IMR-90 (cell line): ENCODE data around the gene LAMB1. TPM values are rescaled to one million over a fixed set of nuclear protein-coding genes. Genes with fewer than 3 reads are reported as not detected.

Experiments
- ATAC-seq: fragments of 200-7000 bp; cut with Tn5 transposase; 2 replicates; pipeline ENCODE4 v1.9.1; 2020; ENCODE audit warnings: low read depth, mild to moderate bottlenecking, moderate library complexity
- BruUV-seq: library from RNA; stranded (reverse); fragments of 400-500 nt; replicated peaks from 2 replicates; lab custom pipeline; 2021; lab: Mats Ljungman, UMichigan
- CTCF ChIA-PET: fragments of 300-600 bp; formaldehyde crosslinking; extraction: SDS; loops from one replicate; lab custom pipeline; 2021; ENCODE audit warnings: antibody characterized with exemption; lab: Yijun Ruan, JAX
- POLR2A ChIA-PET: fragments of 300-600 bp; sonication (Branson Sonifier 250); formaldehyde crosslinking; loops from one replicate; lab custom pipeline; 2022; ENCODE audit warnings: antibody characterized with exemption; ENCODE audit not compliant: unreplicated experiment; lab: Charles Lee
- DNase-seq: peaks from one replicate; pipeline ENCODE4 v3.0.0; 2013
- H2AFZ ChIP-seq: replicated peaks from 2 replicates; pipeline ENCODE3; 2013; ENCODE audit warnings: low read length, mild to moderate bottlenecking; ENCODE audit not compliant: poor library complexity
- H2AK5ac ChIP-seq: 2 replicates; pipeline ENCODE4 v1.6.1; 2013; ENCODE audit warnings: low read depth, low read length, inconsistent platforms
- H2AK9ac ChIP-seq: replicated peaks from 2 replicates; pipeline ENCODE3; 2013; ENCODE audit warnings: mild to moderate bottlenecking, low read depth, low read length, moderate library complexity; ENCODE audit not compliant: poor library complexity
- H2BK120ac ChIP-seq: 2 replicates; pipeline ENCODE4 v1.6.1; 2013; ENCODE audit warnings: low read depth, low read length, inconsistent platforms
- H2BK15ac ChIP-seq: 3 replicates; pipeline ENCODE4 v1.6.1; 2013; ENCODE audit warnings: low read depth, low read length, inconsistent platforms
- H2BK20ac ChIP-seq: 2 replicates; pipeline ENCODE4 v1.6.1; 2013; ENCODE audit warnings: low read depth, mild to moderate bottlenecking, inconsistent platforms, low read length, moderate library complexity
- H2BK5ac ChIP-seq: 2 replicates; pipeline ENCODE4 v1.6.1; 2013; ENCODE audit warnings: mild to moderate bottlenecking, low read depth, low read length, inconsistent platforms; ENCODE audit not compliant: poor library complexity, severe bottlenecking
- H3K14ac ChIP-seq: replicated peaks from 2 replicates; pipeline ENCODE4 v1.6.1; 2013; ENCODE audit warnings: low read depth, low read length, inconsistent platforms
- H3K18ac ChIP-seq: 2 replicates; pipeline ENCODE4 v1.6.1; 2013; ENCODE audit warnings: low read depth, low read length, control low read depth
- H3K23ac ChIP-seq: 2 replicates; pipeline ENCODE4 v1.6.1; 2013; ENCODE audit warnings: low read depth, low read length, inconsistent platforms
- H3K27ac ChIP-seq: 2 replicates; pipeline ENCODE4 v1.5.1; 2013; ENCODE audit warnings: mild to moderate bottlenecking, control low read depth, low read length; ENCODE audit not compliant: insufficient read depth
- H3K27me3 ChIP-seq: 2 replicates; pipeline ENCODE4 v1.6.1; 2013; ENCODE audit warnings: low read length; ENCODE audit not compliant: control insufficient read depth, insufficient read depth
- H3K36me3 ChIP-seq: 2 replicates; pipeline ENCODE4 v1.6.1; 2013; ENCODE audit warnings: low read length, mixed read lengths; ENCODE audit not compliant: control insufficient read depth, insufficient read depth
- H3K4ac ChIP-seq: 2 replicates; pipeline ENCODE4 v1.6.1; 2013; ENCODE audit warnings: low read depth, low read length, inconsistent platforms
- H3K4me1 ChIP-seq: 2 replicates; pipeline ENCODE4 v1.6.1; 2013; ENCODE audit warnings: low read length, mixed read lengths; ENCODE audit not compliant: control insufficient read depth, insufficient read depth
- H3K4me2 ChIP-seq: 2 replicates; pipeline ENCODE4 v1.6.1; 2013; ENCODE audit warnings: low read depth, mild to moderate bottlenecking, control low read depth, low read length, moderate library complexity
- H3K4me3 ChIP-seq: 2 replicates; pipeline ENCODE4 v1.5.1; 2013; ENCODE audit warnings: low read depth, mild to moderate bottlenecking, control low read depth, low read length, moderate library complexity; ENCODE audit not compliant: insufficient read depth
- H3K56ac ChIP-seq: 2 replicates; pipeline ENCODE4 v1.6.1; 2013; ENCODE audit warnings: low read length, inconsistent platforms; ENCODE audit not compliant: insufficient read depth; ENCODE audit errors: extremely low read depth
- H3K79me1 ChIP-seq, 2 experiments: 2 replicates each; pipeline ENCODE4 v1.6.1; 2013; ENCODE audit warnings: low read length in 2 of 2, inconsistent platforms in 1 of 2, low read depth in 1 of 2
- H3K9ac ChIP-seq: 2 replicates; pipeline ENCODE4 v1.6.1; 2013; ENCODE audit warnings: low read depth, low read length, control low read depth
- H3K9me1 ChIP-seq: 2 replicates; pipeline ENCODE4 v1.6.1; 2013; ENCODE audit warnings: low read length, inconsistent platforms; ENCODE audit not compliant: insufficient read depth
- H3K9me3 ChIP-seq: 2 replicates; pipeline ENCODE4 v1.6.1; 2013; ENCODE audit warnings: low read length; ENCODE audit not compliant: control insufficient read depth, insufficient read depth
- H4K20me1 ChIP-seq: 2 replicates; pipeline ENCODE4 v1.6.1; 2013; ENCODE audit warnings: low read length, inconsistent platforms; ENCODE audit not compliant: insufficient read depth
- H4K5ac ChIP-seq: 2 replicates; pipeline ENCODE4 v1.6.1; 2013; ENCODE audit warnings: mild to moderate bottlenecking, low read depth, low read length, control low read depth
- H4K8ac ChIP-seq, 2 experiments: 2 replicates each; pipeline ENCODE4 v1.6.1; 2013; ENCODE audit warnings: low read depth in 2 of 2, low read length in 2 of 2, control low read depth in 1 of 2, inconsistent platforms in 1 of 2
- H4K91ac ChIP-seq: 2 replicates; pipeline ENCODE4 v1.6.1; 2013; ENCODE audit warnings: low read depth, low read length, inconsistent platforms; ENCODE audit not compliant: insufficient read depth
- BHLHE40 ChIP-seq: fragments of 150-350 bp; IDR thresholded peaks from 2 replicates; pipeline ENCODE4 v1.6.1; 2016; ENCODE audit warnings: mild to moderate bottlenecking, low read depth, low read length
- CEBPB ChIP-seq: IDR thresholded peaks from 2 replicates; pipeline ENCODE4 v1.6.1; 2012; ENCODE audit warnings: low read depth, low read length, improper control_type of control experiment
- FOS ChIP-seq: fragments of 150-350 bp; IDR thresholded peaks from 2 replicates; pipeline ENCODE4 v1.6.1; 2016; ENCODE audit warnings: low read depth, low read length
- MAFK ChIP-seq: IDR thresholded peaks from 2 replicates; pipeline ENCODE4 v1.6.1; 2012; ENCODE audit warnings: low read depth, low read length, improper control_type of control experiment
- WGBS, 2 experiments: methylation state at CpG; one replicate each; pipeline versions ENCODE4 v1.1.5 to v1.1.7; 2013; ENCODE audit warnings: missing lambda C conversion rate in 2 of 2; ENCODE audit not compliant: insufficient read length in 1 of 2; ENCODE audit errors: extremely low coverage in 2 of 2; 5-methylcytosine and 5-hydroxymethylcytosine counted together
- dilution Hi-C: fragments of 300-500 bp; cut with HindIII; formaldehyde crosslinking; loops from one replicate; pipeline ENCODE4 v1.14.3; 2018; ENCODE audit warnings: low sequenced_read_pairs; ENCODE audit not compliant: unreplicated experiment
- in situ Hi-C: fragments of 300-500 bp; cut with MboI; formaldehyde crosslinking; loops from 3 replicates; pipeline ENCODE4 v1.14.3; 2019; ENCODE audit warnings: low sequenced_read_pairs, inconsistent platforms, mixed read lengths
- intact Hi-C: fragments of 100-400 bp; cut with micrococcal nuclease; formaldehyde crosslinking; loops from 2 replicates; pipeline ENCODE4 v1.10.0; 2022
- polyA plus RNA-seq, 3 experiments: library from polyadenylated mRNA; depleted of rRNA; stranded (reverse); fragments of >200 nt; gene quantifications; 2 replicates each; pipeline ENCODE4 v1.2.3, GENCODE V29; 2012; ENCODE audit warnings: low replicate concordance in 1 of 3
- total RNA-seq: library from RNA; depleted of rRNA; stranded (reverse); fragments of >200 nt; gene quantifications from 2 replicates; pipeline ENCODE4 v1.2.3, GENCODE V29; 2012

LAMB1 gene
- total and polyA plus RNA-seq, 2 of the 4 experiments (the other 2 are of a cell fraction): 114 to 117 TPM

GRCh38 chr7:107958764-107959526 lies 44.0 kb downstream of the LAMB1 start:
- ChIA-PET POLR2A (interaction anchor here (0.5 kb wide), 1 partner anchor 172 kb away, joined by 3 read pairs; the partner anchor contains the start of gene LAMB4), CTCF (interaction anchor here (1.1 kb wide), 1 partner anchor 187 kb away, joined by 3 read pairs; no protein-coding TSS in a partner anchor)
- TF ChIP-seq CEBPB: peak; percentile 91
- no peak for TF ChIP-seq BHLHE40
- TF ChIP-seq MAFK: peak; percentile 97
- peak; percentile 14; the same call in 1 of the 2 replicates for TF ChIP-seq FOS
- no peaks in the 10 kb centered on the region for H3K27me3 ChIP-seq
- peaks cover 7% of the 10 kb centered on the region for H3K4me1 ChIP-seq
- peaks cover 15% of the 10 kb centered on the region for H3K9me1 ChIP-seq
- H3K27ac ChIP-seq: peak overlapping the region; percentile 10; the same call in 1 of the 2 replicates
- no peak overlapping the region for H4K8ac ChIP-seq
- peaks cover 0 to 35% of the 10 kb centered on the region in 2 experiments; a peak in 3 of 4 replicates for H3K79me1 ChIP-seq
- no peak overlapping the region for H3K18ac ChIP-seq
- in situ Hi-C loops (no loop called here), intact Hi-C loops (no loop called here), dilution Hi-C loops (no loop called here)
- H4K20me1 ChIP-seq: peaks cover 20% of the 10 kb centered on the region
- no peak overlapping the region for H2AK5ac ChIP-seq
- no peak overlapping the region for H2BK120ac ChIP-seq
- no TSS peak for BruUV-seq
- H3K9ac ChIP-seq: no peak overlapping the region
- H2AFZ ChIP-seq: peak overlapping the region; percentile 24
- peaks cover 66% of the 10 kb centered on the region for H3K36me3 ChIP-seq
- no peaks in the 10 kb centered on the region for H3K9me3 ChIP-seq
- H4K91ac ChIP-seq: no peak overlapping the region
- 61% methylated on average over 7 of the region's 14 CpGs; no CpG with 5 or more reads in 1 of the 2 experiments for whole genome bisulfite sequencing, 2 experiments
- peak overlapping the region; percentile 5; the same call in 1 of the 2 replicates for H3K4ac ChIP-seq
- H2BK5ac ChIP-seq: no peak overlapping the region
- peak; percentile 90 for DNase-seq
- no peak overlapping the region; the same call in 1 of the 2 replicates for H3K23ac ChIP-seq
- H2BK20ac ChIP-seq: no peak overlapping the region
- no peak overlapping the region for H3K4me2 ChIP-seq
- peak; percentile 86 for ATAC-seq
- no peak overlapping the region for H2BK15ac ChIP-seq
- no peak overlapping the region; the same call in 1 of the 2 replicates for H3K14ac ChIP-seq
- no peak overlapping the region for H3K4me3 ChIP-seq
- peak overlapping the region; percentile 31 for H2AK9ac ChIP-seq
- no peak overlapping the region for H4K5ac ChIP-seq
- H3K56ac ChIP-seq: no peak overlapping the region
